Measurements from ENCODE around the gene MAD1L1.

The MAD1L1 gene

DNA sequence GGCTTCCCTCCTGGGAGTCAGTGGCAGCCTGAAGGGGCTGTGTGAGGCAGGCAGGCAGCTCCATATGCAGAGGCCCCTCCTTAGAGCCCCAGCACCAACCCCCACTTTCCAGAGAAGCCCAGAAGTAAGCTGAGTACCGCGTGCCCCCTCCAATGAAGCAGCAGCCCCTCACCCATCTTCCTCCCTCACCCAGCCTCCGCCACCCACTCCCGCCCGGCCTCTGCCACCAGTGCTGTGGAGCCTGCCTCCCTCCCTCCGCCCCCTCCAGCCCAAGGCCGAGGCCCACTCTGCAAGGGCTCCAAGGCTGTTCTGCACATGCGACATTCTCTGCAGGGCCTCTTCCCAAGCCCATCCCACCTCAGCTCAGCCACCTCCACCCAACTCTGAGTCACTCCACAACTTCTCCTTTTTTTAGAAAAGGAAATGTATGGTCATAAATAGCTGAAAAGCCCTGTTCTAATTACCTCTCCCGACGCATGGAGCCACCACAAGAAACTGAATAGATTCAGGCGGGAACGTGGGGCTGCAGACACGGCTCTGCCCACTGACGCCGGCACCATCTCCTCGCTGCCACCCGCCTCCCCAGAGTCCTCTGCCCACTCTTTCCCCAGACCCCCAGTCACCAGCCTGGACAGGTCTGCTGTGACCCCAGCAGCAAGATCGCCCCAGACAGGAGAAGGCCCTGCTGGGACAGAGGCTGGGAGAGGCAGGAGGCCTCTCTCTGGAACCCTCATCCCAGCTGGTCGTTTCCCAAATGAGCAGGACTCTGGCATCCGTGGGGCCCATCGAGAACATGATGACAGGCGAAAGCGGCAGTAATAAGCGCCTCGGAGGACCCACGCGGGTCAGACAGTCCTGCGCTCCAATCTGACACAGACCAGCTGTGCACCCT is 213.9 kb downstream of the MAD1L1 start (continued):
- TF ChIP-seq ZNF274 (IDR thresholded peaks at IDR 0.05; ENCODE audit: low read length) (no peak), ZNF274 (tag by site-specific recombination; IDR thresholded peaks at IDR 0.05; ENCODE audit: borderline replicate concordance) (no peak), BCL11B (tag by site-specific recombination; IDR thresholded peaks at IDR 0.05; ENCODE audit: low read depth) (no peak), ZNF660 (tag by site-specific recombination; IDR thresholded peaks at IDR 0.05) (no peak), PRDM1 (tag by site-specific recombination; IDR thresholded peaks at IDR 0.05) (no peak)

DNA sequence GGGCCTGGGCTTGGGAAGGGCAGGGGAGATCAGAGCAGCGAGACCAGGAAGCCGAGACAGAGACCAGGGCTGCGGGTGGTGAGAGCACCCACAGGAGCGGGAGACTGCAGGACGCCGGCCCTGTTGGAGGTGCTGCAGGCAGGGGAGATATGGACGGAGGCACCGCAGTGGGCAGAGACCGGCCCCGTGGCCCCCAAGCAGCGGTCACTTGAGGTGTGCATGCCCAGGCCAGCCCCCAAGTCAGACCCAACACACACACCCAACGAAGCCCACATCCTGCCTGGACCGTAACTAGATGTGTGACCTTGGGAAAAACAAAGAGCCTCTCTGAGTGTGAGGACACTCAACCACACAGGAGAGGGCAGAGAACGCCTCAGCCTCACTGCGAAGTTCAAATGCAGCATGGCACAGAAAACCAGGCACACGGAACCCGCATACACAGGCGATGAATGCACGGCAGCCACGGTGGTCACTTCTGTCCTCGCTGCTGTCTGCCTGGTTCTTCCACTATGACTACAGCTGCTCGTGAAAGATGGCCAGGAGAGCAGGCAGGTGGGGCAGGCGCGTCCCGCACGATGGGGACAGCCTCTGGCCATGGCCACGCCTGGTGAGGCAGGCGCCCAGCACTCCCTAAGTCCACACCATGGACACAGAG is 214.7 kb downstream of the MAD1L1 start:
- ChIA-PET CTCF (no interaction called here), POLR2A (no interaction called here)
- TF ChIP-seq, protein P1, sequence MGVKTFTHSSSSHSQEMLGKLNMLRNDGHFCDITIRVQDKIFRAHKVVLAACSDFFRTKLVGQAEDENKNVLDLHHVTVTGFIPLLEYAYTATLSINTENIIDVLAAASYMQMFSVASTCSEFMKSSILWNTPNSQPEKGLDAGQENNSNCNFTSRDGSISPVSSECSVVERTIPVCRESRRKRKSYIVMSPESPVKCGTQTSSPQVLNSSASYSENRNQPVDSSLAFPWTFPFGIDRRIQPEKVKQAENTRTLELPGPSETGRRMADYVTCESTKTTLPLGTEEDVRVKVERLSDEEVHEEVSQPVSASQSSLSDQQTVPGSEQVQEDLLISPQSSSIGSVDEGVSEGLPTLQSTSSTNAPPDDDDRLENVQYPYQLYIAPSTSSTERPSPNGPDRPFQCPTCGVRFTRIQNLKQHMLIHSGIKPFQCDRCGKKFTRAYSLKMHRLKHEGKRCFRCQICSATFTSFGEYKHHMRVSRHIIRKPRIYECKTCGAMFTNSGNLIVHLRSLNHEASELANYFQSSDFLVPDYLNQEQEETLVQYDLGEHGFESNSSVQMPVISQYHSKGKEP (tag by site-specific recombination; IDR thresholded peaks at IDR 0.05): no peak
- TF ChIP-seq, protein P2, sequence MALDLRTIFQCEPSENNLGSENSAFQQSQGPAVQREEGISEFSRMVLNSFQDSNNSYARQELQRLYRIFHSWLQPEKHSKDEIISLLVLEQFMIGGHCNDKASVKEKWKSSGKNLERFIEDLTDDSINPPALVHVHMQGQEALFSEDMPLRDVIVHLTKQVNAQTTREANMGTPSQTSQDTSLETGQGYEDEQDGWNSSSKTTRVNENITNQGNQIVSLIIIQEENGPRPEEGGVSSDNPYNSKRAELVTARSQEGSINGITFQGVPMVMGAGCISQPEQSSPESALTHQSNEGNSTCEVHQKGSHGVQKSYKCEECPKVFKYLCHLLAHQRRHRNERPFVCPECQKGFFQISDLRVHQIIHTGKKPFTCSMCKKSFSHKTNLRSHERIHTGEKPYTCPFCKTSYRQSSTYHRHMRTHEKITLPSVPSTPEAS (tag by site-specific recombination; IDR thresholded peaks at IDR 0.05): no peak
- TF ChIP-seq MZF1 (tag by site-specific recombination; IDR thresholded peaks at IDR 0.05; ENCODE audit: borderline replicate concordance) (no peak), FEZF1 (tag by site-specific recombination; IDR thresholded peaks at IDR 0.05) (no peak), ZSCAN30 (tag by site-specific recombination; IDR thresholded peaks at IDR 0.05) (no peak), ZNF777 (tag by site-specific recombination; IDR thresholded peaks at IDR 0.05; ENCODE audit: borderline replicate concordance) (no peak), ZNF335 (tag by site-specific recombination; conservative IDR thresholded peaks at IDR 0.05) (no peak), ZNF37A (tag by site-specific recombination; IDR thresholded peaks at IDR 0.05) (no peak), ZNF501 (tag by site-specific recombination; IDR thresholded peaks at IDR 0.05) (no peak), SP2 (tag by site-specific recombination; IDR thresholded peaks at IDR 0.05) (no peak), ZBTB7A (tag by site-specific recombination; IDR thresholded peaks at IDR 0.05; ENCODE audit: low read depth) (no peak), KLF7 (tag by site-specific recombination; IDR thresholded peaks at IDR 0.05; ENCODE audit: borderline replicate concordance) (no peak), ZNF266 (tag by site-specific recombination; IDR thresholded peaks at IDR 0.05; ENCODE audit: low read depth) (no peak), ZIC2 (tag by site-specific recombination; IDR thresholded peaks at IDR 0.05) (no peak), ZFP37 (tag by site-specific recombination; IDR thresholded peaks at IDR 0.05) (no peak), ZNF544 (tag by site-specific recombination; IDR thresholded peaks at IDR 0.05) (no peak)
- TF ChIP-seq, protein P3, sequence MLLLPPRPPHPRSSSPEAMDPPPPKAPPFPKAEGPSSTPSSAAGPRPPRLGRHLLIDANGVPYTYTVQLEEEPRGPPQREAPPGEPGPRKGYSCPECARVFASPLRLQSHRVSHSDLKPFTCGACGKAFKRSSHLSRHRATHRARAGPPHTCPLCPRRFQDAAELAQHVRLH (tag by site-specific recombination; IDR thresholded peaks at IDR 0.05): no peak
- TF ChIP-seq, protein P4, sequence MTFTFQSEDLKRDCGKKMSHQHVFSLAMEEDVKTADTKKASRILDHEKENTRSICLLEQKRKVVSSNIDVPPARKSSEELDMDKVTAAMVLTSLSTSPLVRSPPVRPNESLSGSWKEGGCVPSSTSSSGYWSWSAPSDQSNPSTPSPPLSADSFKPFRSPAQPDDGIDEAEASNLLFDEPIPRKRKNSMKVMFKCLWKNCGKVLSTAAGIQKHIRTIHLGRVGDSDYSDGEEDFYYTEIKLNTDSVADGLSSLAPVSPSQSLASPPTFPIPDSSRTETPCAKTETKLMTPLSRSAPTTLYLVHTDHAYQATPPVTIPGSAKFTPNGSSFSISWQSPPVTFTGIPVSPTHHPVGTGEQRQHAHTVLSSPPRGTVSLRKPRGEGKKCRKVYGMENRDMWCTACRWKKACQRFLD (tag by site-specific recombination; IDR thresholded peaks at IDR 0.05): no peak
- TF ChIP-seq, protein P5, sequence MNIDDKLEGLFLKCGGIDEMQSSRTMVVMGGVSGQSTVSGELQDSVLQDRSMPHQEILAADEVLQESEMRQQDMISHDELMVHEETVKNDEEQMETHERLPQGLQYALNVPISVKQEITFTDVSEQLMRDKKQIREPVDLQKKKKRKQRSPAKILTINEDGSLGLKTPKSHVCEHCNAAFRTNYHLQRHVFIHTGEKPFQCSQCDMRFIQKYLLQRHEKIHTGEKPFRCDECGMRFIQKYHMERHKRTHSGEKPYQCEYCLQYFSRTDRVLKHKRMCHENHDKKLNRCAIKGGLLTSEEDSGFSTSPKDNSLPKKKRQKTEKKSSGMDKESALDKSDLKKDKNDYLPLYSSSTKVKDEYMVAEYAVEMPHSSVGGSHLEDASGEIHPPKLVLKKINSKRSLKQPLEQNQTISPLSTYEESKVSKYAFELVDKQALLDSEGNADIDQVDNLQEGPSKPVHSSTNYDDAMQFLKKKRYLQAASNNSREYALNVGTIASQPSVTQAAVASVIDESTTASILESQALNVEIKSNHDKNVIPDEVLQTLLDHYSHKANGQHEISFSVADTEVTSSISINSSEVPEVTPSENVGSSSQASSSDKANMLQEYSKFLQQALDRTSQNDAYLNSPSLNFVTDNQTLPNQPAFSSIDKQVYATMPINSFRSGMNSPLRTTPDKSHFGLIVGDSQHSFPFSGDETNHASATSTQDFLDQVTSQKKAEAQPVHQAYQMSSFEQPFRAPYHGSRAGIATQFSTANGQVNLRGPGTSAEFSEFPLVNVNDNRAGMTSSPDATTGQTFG (tag by site-specific recombination; IDR thresholded peaks at IDR 0.05; ENCODE audit: borderline replicate concordance): no peak
- H3K27ac ChIP-seq (ENCODE audit: extremely low read depth, low read depth, low read length): no peak overlapping the region
- no peaks in the 10 kb centered on the region for H3K9me3 ChIP-seq (ENCODE audit: control insufficient read depth, insufficient read depth, low read depth, low read length)
- H3K36me3 ChIP-seq (ENCODE audit: control insufficient read depth in 2 of 2, insufficient read depth in 1 of 2, low read length in 2 of 2): peaks cover 0 to 13% of the 10 kb centered on the region in 2 experiments; a peak in 1 of 3 replicates
- no peak overlapping the region for H3K4me3 ChIP-seq (ENCODE audit: low read depth, low read length)
- H3K4me1 ChIP-seq (ENCODE audit: control insufficient read depth, insufficient read depth, low read length): no peaks in the 10 kb centered on the region

Data from HEK293 (cell line).